Endothelial cell of umbilical vein (primary cell): ENCODE results near the gene TPK1. TPM values are rescaled to one million over a fixed set of nuclear protein-coding genes. Genes with fewer than 3 reads are reported as not detected.

ENCODE experiments used
- BruUV-seq: library from RNA; stranded (reverse); fragments of 400-500 nt; replicated peaks from 2 replicates; lab custom pipeline; 2021; lab: Mats Ljungman, UMichigan
- CTCF ChIA-PET: fragments of 300-600, 350-600 bp; sonication (Branson Sonifier 250); formaldehyde crosslinking; loops from one replicate; lab custom pipeline; 2021; ENCODE audit warnings: antibody characterized with exemption, inconsistent platforms; lab: Charles Lee
- POLR2A ChIA-PET: fragments of 300-600, 350-600 bp; sonication (Branson Sonifier 250); formaldehyde crosslinking; loops from one replicate; lab custom pipeline; 2021; ENCODE audit warnings: antibody characterized with exemption, inconsistent platforms; lab: Charles Lee
- DNase-seq: peaks from one replicate; pipeline ENCODE4 v3.0.0-alpha.2; 2011; ENCODE audit warnings: low read depth, low spot score
- FAIRE-seq: peaks from 2 replicates; lab custom pipeline; 2011; peaks lifted over from hg19 to GRCh38; lab: Jason Lieb, UNC
- H2AFZ ChIP-seq: 2 replicates; pipeline ENCODE4 v1.6.0; 2012; ENCODE audit warnings: low read depth, low read length, control low read depth, inconsistent platforms
- H3K27ac ChIP-seq: 2 replicates; pipeline ENCODE4 v1.5.1; 2011; ENCODE audit warnings: low read depth, mild to moderate bottlenecking, control low read depth, low read length, moderate library complexity; ENCODE audit not compliant: insufficient read depth
- H3K27me3 ChIP-seq, 2 experiments: 2 replicates each; pipeline versions ENCODE4 v1.6.0 to v1.6.1; 2011; ENCODE audit warnings: low read length in 2 of 2, mixed read lengths in 1 of 2; ENCODE audit not compliant: control insufficient read depth in 2 of 2, insufficient read depth in 2 of 2
- H3K36me3 ChIP-seq, 2 experiments: 2 replicates in 1 of 2; 3 replicates in 1 of 2; pipeline ENCODE4 v1.5.1; 2011; ENCODE audit warnings: low read length in 2 of 2, mild to moderate bottlenecking in 1 of 2, moderate library complexity in 1 of 2; ENCODE audit not compliant: control insufficient read depth in 2 of 2, insufficient read depth in 2 of 2; ENCODE audit errors: extremely low read depth in 1 of 2
- H3K4me1 ChIP-seq: 3 replicates; pipeline ENCODE4 v1.5.1; 2011; ENCODE audit warnings: mild to moderate bottlenecking, low read length; ENCODE audit not compliant: control insufficient read depth, insufficient read depth; ENCODE audit errors: extremely low read depth
- H3K4me2 ChIP-seq: 2 replicates; pipeline ENCODE4 v1.6.1; 2011; ENCODE audit warnings: low read length, control low read depth, mixed read lengths; ENCODE audit not compliant: insufficient read depth
- H3K4me3 ChIP-seq, 3 experiments: fragments of 200-600 bp in 1 of 3; sonication (generic), shearing (Covaris generic) in 1 of 3; replicated peaks in 1 of 3; 2 replicates each; pipeline ENCODE4 v1.5.1; 2011 to 2016; ENCODE audit warnings: control low read depth in 3 of 3, low read length in 3 of 3, mild to moderate bottlenecking in 2 of 3, inconsistent platforms in 1 of 3, low read depth in 1 of 3, moderate library complexity in 1 of 3; ENCODE audit not compliant: insufficient read depth in 1 of 3
- H3K79me2 ChIP-seq: 2 replicates; pipeline ENCODE4 v1.6.0; 2012; ENCODE audit warnings: low read length, inconsistent platforms; ENCODE audit not compliant: control insufficient read depth, insufficient read depth
- H3K9ac ChIP-seq: replicated peaks from 2 replicates; pipeline ENCODE3; 2011; ENCODE audit warnings: low read length, control low read depth; ENCODE audit not compliant: insufficient read depth; ENCODE audit errors: extremely low read depth
- H3K9me1 ChIP-seq: replicated peaks from 3 replicates; pipeline ENCODE4 v1.6.0; 2011; ENCODE audit warnings: mild to moderate bottlenecking, low read length; ENCODE audit not compliant: control insufficient read depth, insufficient read depth; ENCODE audit errors: extremely low read depth
- H3K9me3 ChIP-seq: replicated peaks from 2 replicates; pipeline ENCODE4 v1.5.1; 2012; ENCODE audit warnings: low read length, inconsistent platforms; ENCODE audit not compliant: control insufficient read depth, insufficient read depth
- H4K20me1 ChIP-seq: replicated peaks from 2 replicates; pipeline ENCODE3; 2011; ENCODE audit warnings: mild to moderate bottlenecking, low read length; ENCODE audit not compliant: control insufficient read depth, insufficient read depth; ENCODE audit errors: extremely low read depth
- CTCF ChIP-seq, 2 donors: IDR thresholded peaks; 1 replicate in 1 of 2; 2 replicates in 1 of 2; pipeline ENCODE4 v1.5.1; 2011; ENCODE audit warnings: low read length in 2 of 2, mild to moderate bottlenecking in 2 of 2, moderate library complexity in 2 of 2, control low read depth in 1 of 2, inconsistent platforms in 1 of 2, low read depth in 1 of 2; ENCODE audit not compliant: insufficient read depth in 1 of 2; ENCODE audit errors: extremely low read depth in 1 of 2
- EZH2 ChIP-seq: IDR thresholded peaks from 2 replicates; pipeline ENCODE4 v1.6.1; 2012; ENCODE audit warnings: borderline replicate concordance, low read depth, mild to moderate bottlenecking, moderate library complexity, low read length, inconsistent platforms; ENCODE audit not compliant: severe bottlenecking
- FOS ChIP-seq: IDR thresholded peaks from 2 replicates; pipeline ENCODE4 v1.6.1; 2011; ENCODE audit warnings: mild to moderate bottlenecking, low read length, moderate library complexity, borderline replicate concordance; ENCODE audit not compliant: insufficient read depth
- GATA2 ChIP-seq: IDR thresholded peaks from 2 replicates; pipeline ENCODE4 v1.7.0; 2011; ENCODE audit warnings: low read depth, mild to moderate bottlenecking, moderate library complexity, mixed read lengths, low read length; ENCODE audit not compliant: insufficient read length, insufficient read depth
- JUN ChIP-seq: IDR thresholded peaks from 2 replicates; pipeline ENCODE4 v1.6.1; 2011; ENCODE audit warnings: borderline replicate concordance, low read depth; ENCODE audit not compliant: insufficient read length, insufficient read depth
- MAX ChIP-seq: IDR thresholded peaks from 2 replicates; pipeline ENCODE4 v1.6.1; 2011; ENCODE audit not compliant: insufficient read depth, insufficient read length
- MYC ChIP-seq: IDR thresholded peaks from one replicate; pipeline ENCODE4 v1.6.1; 2011; ENCODE audit warnings: mild to moderate bottlenecking, low read depth, low read length
- POLR2A ChIP-seq: IDR thresholded peaks from 2 replicates; pipeline ENCODE4 v1.6.1; 2012; ENCODE audit warnings: low read depth, mild to moderate bottlenecking, control low read depth, low read length
- POLR2AphosphoS5 ChIP-seq: IDR thresholded peaks from 2 replicates; pipeline ENCODE4 v1.6.1; 2012; ENCODE audit warnings: low read depth, mild to moderate bottlenecking, control low read depth, low read length, moderate library complexity; ENCODE audit not compliant: insufficient read depth
- dilution Hi-C: fragments of 300-500 bp; cut with MboI; formaldehyde crosslinking; loops from one replicate; pipeline ENCODE4 v1.15.0; 2019; ENCODE audit warnings: low sequenced_read_pairs; ENCODE audit not compliant: extremely low pct_ligation_motif_present
- intact Hi-C: fragments of 100-400 bp; cut with micrococcal nuclease; formaldehyde crosslinking; loops from one replicate; pipeline ENCODE4 v1.10.0; 2022
- polyA plus RNA-seq, 4 experiments: library from polyadenylated mRNA; depleted of rRNA in 3 of 4; stranded (reverse) in 3 of 4; unstranded in 1 of 4; fragments of >200 nt; gene quantifications; 2 replicates each; pipeline versions ENCODE4 v1.2.1 to v1.2.3, GENCODE V29; 2011 to 2012; ENCODE audit warnings: missing spikeins in 1 of 4
- total RNA-seq: library from RNA; stranded (reverse); gene quantifications from 2 replicates; pipeline ENCODE4 v1.2.3, GENCODE V29; 2021

TPK1 gene
- total and polyA plus RNA-seq, 2 donors (not counting 3 experiments of a cell fraction or from before 2014, with no cell fraction given) = 7.5 to 9.3 TPM

GRCh38 chr7:144474800-144475615 lies 360.8 kb downstream of the TPK1 start:
- H3K4me3 ChIP-seq = no peak overlapping the region
- intact Hi-C loops = no loop called here
- no TSS peak for BruUV-seq
- H3K36me3 ChIP-seq = no peaks in the 10 kb centered on the region
- no peak overlapping the region for H3K9ac ChIP-seq
- FAIRE-seq = no peak
- dilution Hi-C loops = no loop called here
- no peak overlapping the region for H2AFZ ChIP-seq
- DNase-seq = no peak
- no peaks in the 10 kb centered on the region for H3K79me2 ChIP-seq
- no peaks in the 10 kb centered on the region for H3K9me3 ChIP-seq
- H3K9me1 ChIP-seq = no peaks in the 10 kb centered on the region
- ChIA-PET CTCF (no interaction called here), POLR2A (no interaction called here)
- H3K4me2 ChIP-seq = no peak overlapping the region
- H3K27me3 ChIP-seq = no peaks in the 10 kb centered on the region
- no peak for TF ChIP-seq MAX
- TF ChIP-seq POLR2AphosphoS5 = no peak
- no peak for TF ChIP-seq EZH2
- no peak for TF ChIP-seq FOS
- no peaks in the 10 kb centered on the region for H3K4me1 ChIP-seq
- H4K20me1 ChIP-seq = no peaks in the 10 kb centered on the region
- H3K27ac ChIP-seq = no peak overlapping the region

GRCh38 chr7:144474363-144474762 lies 361.5 kb downstream of the TPK1 start:
- no peaks in the 10 kb centered on the region for H3K9me3 ChIP-seq
- H3K27me3 ChIP-seq = no peaks in the 10 kb centered on the region
- H3K4me2 ChIP-seq = no peak overlapping the region
- CTCF ChIA-PET = no interaction called here
- FAIRE-seq (no peak), DNase-seq (no peak)
- no peaks in the 10 kb centered on the region for H3K79me2 ChIP-seq
- H3K9me1 ChIP-seq = no peaks in the 10 kb centered on the region
- BruUV-seq = no TSS peak
- POLR2A ChIA-PET = no interaction called here
- TF ChIP-seq CTCF (IDR thresholded peaks at IDR 0.05; ENCODE audit: extremely low read depth in 1 of 2, insufficient read depth in 1 of 2, low read depth in 1 of 2, low read length in 2 of 2) (no peak), FOS (no peak), MYC (no peak), JUN (no peak), GATA2 (no peak), POLR2AphosphoS5 (no peak), POLR2A (no peak), EZH2 (no peak), MAX (no peak)
- no peak overlapping the region for H2AFZ ChIP-seq
- dilution Hi-C loops (no loop called here), intact Hi-C loops (no loop called here)
- no peaks in the 10 kb centered on the region for H3K4me1 ChIP-seq
- no peak overlapping the region for H3K4me3 ChIP-seq
- no peaks in the 10 kb centered on the region for H4K20me1 ChIP-seq
- no peak overlapping the region for H3K27ac ChIP-seq
- H3K36me3 ChIP-seq = no peaks in the 10 kb centered on the region
- H3K9ac ChIP-seq = no peak overlapping the region
